Effector CD4-positive, alpha-beta T cell (primary cell): Measurements from ENCODE around the gene HNRNPUL2.

Experiments
- DNase-seq: peaks from one replicate; pipeline ENCODE4 v3.0.0-alpha.2; 2020

Gene HNRNPUL2

DNA sequence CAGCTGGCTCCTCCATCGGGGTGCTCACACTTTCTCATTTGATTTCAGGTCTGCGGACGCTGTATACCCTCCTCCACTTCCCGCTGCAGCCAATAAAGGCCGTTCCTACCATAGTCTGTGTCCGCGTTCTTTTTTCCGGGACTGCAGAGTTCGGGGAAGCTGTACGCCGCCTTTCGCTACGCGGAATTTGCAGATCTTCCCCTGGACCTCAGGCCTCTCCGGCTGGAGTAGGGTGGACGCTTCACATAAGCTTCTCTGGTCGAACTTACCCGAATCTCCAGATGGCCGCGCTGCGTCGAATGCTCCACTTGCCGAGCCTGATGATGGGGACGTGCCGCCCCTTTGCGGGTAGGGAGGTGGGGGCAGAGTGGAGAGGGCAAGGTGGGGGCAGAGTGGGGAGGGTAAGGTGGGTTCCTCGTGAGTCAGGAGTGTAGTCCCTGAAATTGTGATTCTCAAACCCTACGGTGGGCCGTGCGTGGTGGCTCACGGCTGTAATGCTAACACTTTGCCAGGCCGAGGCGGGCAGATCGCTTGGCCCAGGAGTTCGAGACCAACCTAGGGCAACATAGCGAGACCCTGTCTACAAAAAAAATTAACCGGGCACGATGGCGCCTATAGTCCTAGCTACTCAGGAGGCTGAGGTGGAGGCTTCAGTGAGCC is 61.5 kb downstream of the HNRNPUL2 start:
- DNase-seq, result peak; percentile 48

DNA sequence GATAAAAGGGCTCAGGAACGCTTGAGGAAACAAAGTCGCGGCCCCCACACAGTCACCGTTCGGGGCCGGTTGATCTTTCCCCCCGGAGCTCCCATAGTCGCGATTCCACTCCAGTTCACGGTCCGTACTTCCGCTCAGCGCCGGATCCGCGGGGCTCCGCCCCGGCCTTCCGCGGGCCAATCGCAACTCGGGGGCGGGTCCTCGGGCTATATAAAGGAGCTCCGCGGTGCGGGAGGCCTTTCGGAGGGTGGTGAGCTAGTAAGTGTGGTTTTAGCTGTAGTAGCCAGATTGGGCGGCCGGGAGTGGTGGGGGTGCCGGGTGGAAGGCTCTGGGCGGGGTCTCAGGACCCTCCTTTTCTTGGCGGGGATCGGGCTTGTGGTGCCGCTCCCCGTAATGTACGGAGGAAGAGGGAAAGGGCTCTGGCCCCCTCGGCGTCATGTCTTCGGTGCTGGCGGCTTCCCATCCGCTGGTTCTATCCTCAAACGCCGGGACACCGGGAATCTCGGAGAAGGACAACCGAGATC is 62.1 kb downstream of the HNRNPUL2 start, which contains the start of the genes C11orf98 and CSKMT:
Gene C11orf98 (minus strand): TSS at position 136 of the 524 bp plus-strand sequence. CDS start 41 bp downstream, at position 95.
Gene CSKMT (plus strand): TSS at position 238 of the 524 bp plus-strand sequence. CDS start 568 bp downstream, outside the sequence.
- DNase-seq, result peak; percentile 92

DNA sequence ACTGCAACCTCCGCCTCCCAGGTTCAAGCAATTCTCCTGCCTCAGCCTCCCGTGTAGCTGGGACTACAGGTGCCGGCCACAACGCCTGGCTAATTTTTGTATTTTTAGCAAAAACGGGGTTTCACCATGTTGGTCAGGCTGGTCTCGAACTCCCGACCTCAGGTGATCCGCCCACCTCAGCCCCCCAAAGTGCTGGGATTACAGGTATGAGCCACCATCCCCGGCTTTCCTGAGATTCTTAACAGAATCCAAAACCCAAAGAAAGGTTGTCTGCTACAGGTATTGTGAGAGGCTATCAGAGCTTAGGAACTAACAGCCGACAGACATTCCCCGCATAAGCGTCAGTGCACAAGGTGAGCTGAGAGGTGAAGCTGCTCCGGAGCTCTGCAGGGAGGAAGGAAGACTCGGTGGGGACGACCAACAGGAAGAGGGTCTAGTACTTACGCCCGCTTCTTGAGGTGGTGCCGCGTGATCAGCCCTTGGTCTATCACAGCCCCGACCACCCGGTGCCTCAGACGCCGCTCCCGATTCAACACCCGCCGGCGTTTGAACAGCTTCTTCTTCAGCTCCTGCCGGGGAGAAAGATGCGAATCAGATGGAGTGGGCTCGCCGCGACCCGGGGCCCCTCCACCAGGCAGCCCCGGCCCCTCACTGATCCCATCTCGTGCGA is 62.7 kb downstream of the HNRNPUL2 start:
- DNase-seq, result peak; percentile 46
